Lower lobe of right lung (tissue), 2 donors: Measurements from ENCODE around the gene CTNND1. TPM values are rescaled to one million over a fixed set of nuclear protein-coding genes. Genes with fewer than 3 reads are reported as not detected.

Source experiments
- ATAC-seq, 2 donors: fragments of 200-7000 bp; cut with Tn5 transposase; one replicate each; pipeline ENCODE4 v1.9.1; 2020 to 2022; ENCODE audit warnings: mild to moderate bottlenecking in 2 of 2, moderate library complexity in 2 of 2
- DNase-seq: peaks from one replicate; pipeline ENCODE4 v3.0.0-alpha.2; 2020
- H3K27ac ChIP-seq: fragments of 200-600 bp; one replicate; pipeline ENCODE4 v1.8.0; 2022
- H3K27me3 ChIP-seq: fragments of 200-600 bp; one replicate; pipeline ENCODE4 v1.8.0; 2022; ENCODE audit warnings: low read depth
- H3K36me3 ChIP-seq: fragments of 200-600 bp; one replicate; pipeline ENCODE4 v1.8.0; 2022; ENCODE audit warnings: mild to moderate bottlenecking
- H3K4me1 ChIP-seq: fragments of 200-600 bp; one replicate; pipeline ENCODE4 v1.8.0; 2022
- H3K4me3 ChIP-seq: fragments of 200-600 bp; one replicate; pipeline ENCODE4 v1.8.0; 2022; ENCODE audit warnings: mild to moderate bottlenecking
- H3K9me3 ChIP-seq: fragments of 200-600 bp; one replicate; pipeline ENCODE4 v1.8.0; 2022
- CTCF ChIP-seq: fragments of 200-600 bp; IDR thresholded peaks from one replicate; pipeline ENCODE4 v1.8.0; 2022; ENCODE audit warnings: antibody characterized with exemption, mild to moderate bottlenecking
- intact Hi-C: fragments of 100-400 bp; cut with DNase I; formaldehyde crosslinking; loops from one replicate; pipeline ENCODE4 v1.11.0; 2022
- total RNA-seq: library from RNA; stranded (reverse); fragmentation: NEBNext Ultra II Directional; extraction: Animal tissue kit (Norgen Biotek cat#: 25700); gene quantifications from one replicate; pipeline ENCODE4 v1.2.1, GENCODE V29; 2021
- donor health status: DM: no; HTN: yes; CAD: no; lungs with severe emphysema.

CTNND1 gene
- total RNA-seq, 1 donor from 2014 or later: 226 TPM

- H3K27ac ChIP-seq: peak overlapping the region; percentile 95
- no peaks in the 10 kb centered on the region for H3K9me3 ChIP-seq
- H3K36me3 ChIP-seq: peaks cover 64% of the 10 kb centered on the region
- DNase-seq (peak; percentile 49), ATAC-seq (no peak)
- TF ChIP-seq CTCF: no peak
- intact Hi-C loops: no loop called here
- H3K4me1 ChIP-seq: peaks cover 19% of the 10 kb centered on the region
- H3K27me3 ChIP-seq: no peaks in the 10 kb centered on the region
- peak overlapping the region; percentile 89 for H3K4me3 ChIP-seq
Observed at GRCh38 chr11:57742087-57742452, 19.5 kb upstream of the CTNND1 start.

- Histone ChIP-seq H3K36me3 (peaks cover 41% of the 10 kb centered on the region), H3K27ac (no peak overlapping the region), H3K4me3 (no peak overlapping the region), H3K27me3 (no peaks in the 10 kb centered on the region), H3K9me3 (no peaks in the 10 kb centered on the region), H3K4me1 (peaks cover 19% of the 10 kb centered on the region)
- intact Hi-C loops: no loop called here
- TF ChIP-seq CTCF: no peak
- DNase-seq (no peak), ATAC-seq (no peak)
Observed at GRCh38 chr11:57744357-57744756, 17.2 kb upstream of the CTNND1 start.

- no peaks in the 10 kb centered on the region for H3K9me3 ChIP-seq
- H3K36me3 ChIP-seq: peaks cover 36% of the 10 kb centered on the region
- DNase-seq (no peak), ATAC-seq (no peak)
- TF ChIP-seq CTCF: no peak
- H3K27me3 ChIP-seq: no peaks in the 10 kb centered on the region
- H3K4me1 ChIP-seq: peaks cover 19% of the 10 kb centered on the region
- intact Hi-C loops: no loop called here
- H3K27ac ChIP-seq: no peak overlapping the region
- H3K4me3 ChIP-seq: no peak overlapping the region
Observed at GRCh38 chr11:57745206-57745605, 16.4 kb upstream of the CTNND1 start.

- no peak for DNase-seq
- no peak for ATAC-seq
- H3K4me3 ChIP-seq: no peak overlapping the region
- intact Hi-C loops: no loop called here
- no peak overlapping the region for H3K27ac ChIP-seq
- H3K4me1 ChIP-seq: peaks cover 15% of the 10 kb centered on the region
- H3K36me3 ChIP-seq: peaks cover 36% of the 10 kb centered on the region
- no peak for TF ChIP-seq CTCF
- no peaks in the 10 kb centered on the region for H3K9me3 ChIP-seq
- no peaks in the 10 kb centered on the region for H3K27me3 ChIP-seq
Observed at GRCh38 chr11:57746920-57747319, 14.7 kb upstream of the CTNND1 start.

- TF ChIP-seq CTCF: no peak
- ATAC-seq (no peak), DNase-seq (no peak)
- Histone ChIP-seq H3K4me3 (no peak overlapping the region), H3K36me3 (no peaks in the 10 kb centered on the region), H3K27me3 (no peaks in the 10 kb centered on the region), H3K4me1 (peaks cover 5% of the 10 kb centered on the region), H3K27ac (no peak overlapping the region), H3K9me3 (no peaks in the 10 kb centered on the region)
- intact Hi-C loops: no loop called here
Observed at GRCh38 chr11:57751176-57751575, 10.4 kb upstream of the CTNND1 start.
